Heart left ventricle (tissue), 16 donors: Measurements from ENCODE around the gene ASB5. TPM values are rescaled to one million over a fixed set of nuclear protein-coding genes. Genes with fewer than 3 reads are reported as not detected.
"Not testable (repeated sequence)": the region's sequence is repeated elsewhere in the genome, so short reads cannot be mapped to it uniquely, and the experiment has no call there.

Experiments used
- ATAC-seq, 4 donors: fragments of 200-7000 bp; cut with Tn5 transposase; one replicate each; pipeline ENCODE4 v1.9.1; 2020 to 2022; ENCODE audit warnings: moderate library complexity in 4 of 4, mild to moderate bottlenecking in 3 of 4, moderate number of reproducible peaks in 1 of 4
- DNase-seq, 5 donors: peaks; one replicate each; pipeline ENCODE4 v3.0.0-alpha.2; 2020
- H3K27ac ChIP-seq, 12 donors: fragments of 200-600 bp; sonication (generic) in 4 of 12; one replicate each; pipeline versions ENCODE4 v1.5.0 to v1.8.0; 2016 to 2022; ENCODE audit warnings: mild to moderate bottlenecking in 2 of 12
- H3K27me3 ChIP-seq, 9 donors: fragments of 200-600 bp; sonication (generic) in 2 of 9; one replicate each; pipeline versions ENCODE4 v1.5.1 to v1.8.0; 2016 to 2022; ENCODE audit warnings: mild to moderate bottlenecking in 3 of 9
- H3K36me3 ChIP-seq, 9 donors: fragments of 200-600 bp; sonication (generic) in 2 of 9; one replicate each; pipeline versions ENCODE4 v1.5.0 to v1.8.0; 2018 to 2022; ENCODE audit warnings: mild to moderate bottlenecking in 2 of 9
- H3K4me1 ChIP-seq, 12 donors: fragments of 200-600 bp; sonication (generic) in 4 of 12; one replicate each; pipeline versions ENCODE4 v1.5.0 to v1.8.0; 2016 to 2022; ENCODE audit warnings: mild to moderate bottlenecking in 3 of 12
- H3K4me3 ChIP-seq, 12 donors: fragments of 200-600 bp; sonication (generic) in 4 of 12; one replicate each; pipeline versions ENCODE4 v1.5.0 to v1.8.0; 2017 to 2022; ENCODE audit warnings: mild to moderate bottlenecking in 9 of 12, moderate library complexity in 4 of 12
- H3K9me3 ChIP-seq, 12 donors: fragments of 200-600 bp; sonication (generic) in 4 of 12; one replicate each; pipeline versions ENCODE4 v1.5.0 to v1.8.0; 2016 to 2022; ENCODE audit warnings: mild to moderate bottlenecking in 1 of 12
- CTCF ChIP-seq, 12 donors: fragments of 200-600 bp; sonication (generic) in 4 of 12; IDR thresholded peaks; one replicate each; pipeline versions ENCODE4 v1.5.0 to v1.8.0; 2018 to 2022; ENCODE audit warnings: antibody characterized with exemption in 12 of 12, mild to moderate bottlenecking in 5 of 12
- POLR2A ChIP-seq, 2 donors: fragments of 450-650 bp; IDR thresholded peaks; one replicate each; pipeline ENCODE4 v1.6.1; 2017; ENCODE audit warnings: antibody characterized with exemption in 2 of 2, mild to moderate bottlenecking in 2 of 2, moderate library complexity in 2 of 2
- WGBS, 4 donors: extraction: QIAGEN DNeasy Blood & Tissue Kit in 2 of 4; methylation state at CpG; one replicate each; pipeline versions ENCODE4 v1.1.5 to v1.1.7; 2013 to 2018; 5-methylcytosine and 5-hydroxymethylcytosine counted together
- intact Hi-C, 10 donors: fragments of 100-400 bp; cut with DNase I; formaldehyde crosslinking; loops; one replicate each; pipeline versions ENCODE4 v1.11.1 to v1.14.2; 2022
- polyA plus RNA-seq, 2 donors: library from polyadenylated mRNA; stranded (reverse); fragments of 200-250 nt; gene quantifications; one replicate each; pipeline ENCODE4 v1.2.3, GENCODE V29; 2013
- total RNA-seq, 9 donors: library from RNA; depleted of rRNA in 2 of 9; stranded (reverse); fragments of >200 nt in 2 of 9; fragmentation: NEBNext Ultra II Directional in 3 of 9; extraction: Animal tissue kit (Norgen Biotek cat#: 25700) in 3 of 9; gene quantifications; one replicate each; pipeline versions ENCODE4 v1.1.0 to v1.2.4, GENCODE V29; 2016 to 2023
- donor health status: ischemic (EF 13 %, LVEDD 7.1; RV severe dilation, severe dysfunction).
- donor health status: healthy with polysubstance abuse.
- donor health status: DM: no; HTN: yes; CAD: no.
- donor health status: DM: no; HTN: no; CAD: no.
- donor health status: ischemic (EF 25% LVEDD 6.9; RV normal size, moderate dysfunction).
- donor health status: ischemic (EF 25% LVEDD 5.7; RV mildly dilated, moderate dysfunction).
- donor health status: healthy.
- donor health status: DM: yes; HTN: yes; CAD: no.
- donor health status: ischemic (EF 35%, LVEDD 5.7; RV mildly dilated, moderate dysfunction).
- donor health status: nonischemic (EF 11% LVEDD 7.7; RV severe dilation, severe dysfunction).
- donor health status: DM: yes; HTN: yes; CAD: no.
- donor health status: PGD.
- donor health status: ischemic (EF 29% LVEDD 5.4; RV normal size, mild dysfunction).
- donor health status: nonischemic (EF 23%, LVEDD 6.1; RV moderate dilation, normal function).

The ASB5 gene
- total and polyA plus RNA-seq, 11 donors = 1.0 to 7.7 (median 2.8) TPM

- Histone ChIP-seq H3K27me3 (peaks cover 0 to 3% (median 0%) of the 10 kb centered on the region in 9 donors), H3K27ac (no peak overlapping the region), H3K36me3 (no peaks in the 10 kb centered on the region), H3K4me1 (peaks cover 0 to 3% (median 0%) of the 10 kb centered on the region in 12 donors), H3K4me3 (no peak overlapping the region), H3K9me3 (no peaks in the 10 kb centered on the region)
- DNase-seq (no peak), ATAC-seq (no peak)
- intact Hi-C loops = no loop called here
- no peak for TF ChIP-seq POLR2A (IDR thresholded peaks at IDR 0.05)
- no peak for TF ChIP-seq CTCF (IDR thresholded peaks at IDR 0.05)
- 53 to 62% (median 55%) methylated on average over 2 of the region's 2 CpGs for WGBS, 4 donors
Measured at GRCh38 chr4:176302283-176303275, 33.6 kb upstream of the ASB5 start.

- no peak overlapping the region for H3K27ac ChIP-seq
- no peak for TF ChIP-seq POLR2A (IDR thresholded peaks at IDR 0.05)
- no peak for TF ChIP-seq CTCF (IDR thresholded peaks at IDR 0.05)
- no peak for DNase-seq
- ATAC-seq = no peak
- no peak overlapping the region for H3K4me3 ChIP-seq
- H3K27me3 ChIP-seq = peaks cover 0 to 3% (median 0%) of the 10 kb centered on the region in 9 donors
- no peaks in the 10 kb centered on the region for H3K36me3 ChIP-seq
- intact Hi-C loops = no loop called here
- H3K9me3 ChIP-seq = no peaks in the 10 kb centered on the region
- H3K4me1 ChIP-seq = peaks cover 0 to 3% (median 0%) of the 10 kb centered on the region in 12 donors
Measured at GRCh38 chr4:176300565-176300964, 31.5 kb upstream of the ASB5 start.

GRCh38 chr4:176300036-176300435 lies 31.0 kb upstream of the ASB5 start:
- TF ChIP-seq POLR2A (IDR thresholded peaks at IDR 0.05) (no peak), CTCF (IDR thresholded peaks at IDR 0.05) (no peak)
- no peak for DNase-seq
- Histone ChIP-seq H3K9me3 (no peaks in the 10 kb centered on the region), H3K27me3 (no peaks in the 10 kb centered on the region), H3K36me3 (no peaks in the 10 kb centered on the region), H3K4me1 (peaks cover 0 to 3% (median 0%) of the 10 kb centered on the region in 12 donors), H3K4me3 (no peak overlapping the region), H3K27ac (no peak overlapping the region)
- intact Hi-C loops = no loop called here
- 73 to 86% (median 82%) methylated on average over 7 to 9 of the region's 9 CpGs for WGBS, 4 donors
- no peak for ATAC-seq

- Histone ChIP-seq H3K9me3 (no peaks in the 10 kb centered on the region), H3K36me3 (no peaks in the 10 kb centered on the region), H3K27me3 (no peaks in the 10 kb centered on the region), H3K4me1 (peaks cover 0 to 3% (median 0%) of the 10 kb centered on the region in 12 donors), H3K4me3 (no peak overlapping the region), H3K27ac (no peak overlapping the region)
- intact Hi-C loops = no loop called here
- WGBS, 4 donors = 60 to 66% (median 64%) methylated on average over 6 of the region's 6 CpGs
- TF ChIP-seq POLR2A (IDR thresholded peaks at IDR 0.05) = no peak
- no peak for TF ChIP-seq CTCF (IDR thresholded peaks at IDR 0.05)
- DNase-seq (no peak), ATAC-seq (no peak)
Measured at GRCh38 chr4:176298664-176299063, 29.6 kb upstream of the ASB5 start.

GRCh38 chr4:176295907-176296306 lies 26.9 kb upstream of the ASB5 start:
- H3K9me3 ChIP-seq, intact Hi-C loops, H3K27me3 ChIP-seq, DNase-seq, H3K4me1 ChIP-seq, H3K36me3 ChIP-seq, ATAC-seq, H3K27ac ChIP-seq, H3K4me3 ChIP-seq: not testable (repeated sequence)
- 46 to 64% (median 59%) methylated on average over 5 of the region's 5 CpGs for WGBS, 4 donors
